Fibroblast of skin of left quadriceps (primary cell): Measurements from ENCODE around the gene COL7A1.
"Not testable (repeated sequence)": the region's sequence is repeated elsewhere in the genome, so short reads cannot be mapped to it uniquely, and the experiment has no call there.

Experiments
- DNase-seq, 2 experiments: peaks; one replicate each; pipeline ENCODE4 v3.0.0-alpha.2; 2013; ENCODE audit warnings: low read depth in 2 of 2

COL7A1 gene

DNA sequence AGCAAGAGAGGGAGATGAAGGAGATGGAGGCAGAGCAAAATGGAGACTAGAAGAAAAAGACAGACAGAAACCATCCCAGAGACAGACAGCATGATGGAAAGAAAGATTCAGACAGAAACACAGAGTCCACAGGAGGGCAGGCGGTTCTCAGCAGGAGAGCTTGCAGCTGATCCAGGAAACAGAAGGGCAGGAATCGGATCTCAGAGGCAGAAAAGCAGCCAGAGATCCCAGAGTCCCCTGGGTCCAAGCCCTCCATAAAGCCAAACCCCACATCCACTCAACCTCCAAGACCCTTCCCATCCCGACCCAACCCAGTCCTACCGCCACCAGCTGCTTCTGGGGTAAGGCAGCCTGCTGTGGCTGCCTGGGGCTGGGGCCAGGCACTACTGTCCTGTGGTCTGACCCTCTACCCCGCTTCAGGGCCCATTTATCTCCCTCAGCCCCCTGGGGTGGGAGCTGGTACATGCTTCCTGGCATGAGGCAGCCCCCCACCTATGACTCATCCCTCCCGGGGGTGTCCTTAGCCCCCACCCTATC is 31.7 kb downstream of the COL7A1 start, which contains the start of gene UCN2:
Gene UCN2, minus strand, starts transcription at position 400 of the 537 bp plus-strand sequence. CDS start 657 bp downstream, outside the sequence.
- DNase-seq = no peak

- no peak for DNase-seq
Measured at GRCh38 chr3:48562367-48563095, 32.6 kb downstream of the COL7A1 start.

GRCh38 chr3:48561045-48561736 is 33.9 kb downstream of the COL7A1 start:
- no peak for DNase-seq

DNA sequence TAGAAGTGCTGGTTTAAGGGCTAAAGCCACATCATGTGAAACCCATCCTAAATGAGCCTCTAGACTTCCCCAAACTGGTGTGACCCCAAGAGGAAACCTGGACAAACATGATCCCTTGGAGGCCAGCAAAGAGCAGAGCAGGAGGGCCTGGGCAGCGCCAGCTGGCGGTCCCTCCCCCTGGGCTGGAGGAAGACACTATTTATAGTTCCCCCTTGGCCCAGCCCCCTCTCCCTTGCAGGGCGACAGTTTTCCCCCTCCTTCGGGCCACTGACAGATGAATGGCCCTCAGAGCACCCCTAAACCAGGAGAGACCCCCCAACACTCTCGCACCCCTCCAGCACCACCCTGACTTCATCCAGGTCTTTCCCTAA is 34.5 kb downstream of the COL7A1 start:
- no peak for DNase-seq

- DNase-seq = no peak
Measured at GRCh38 chr3:48558493-48559134, 36.5 kb downstream of the COL7A1 start.

DNA sequence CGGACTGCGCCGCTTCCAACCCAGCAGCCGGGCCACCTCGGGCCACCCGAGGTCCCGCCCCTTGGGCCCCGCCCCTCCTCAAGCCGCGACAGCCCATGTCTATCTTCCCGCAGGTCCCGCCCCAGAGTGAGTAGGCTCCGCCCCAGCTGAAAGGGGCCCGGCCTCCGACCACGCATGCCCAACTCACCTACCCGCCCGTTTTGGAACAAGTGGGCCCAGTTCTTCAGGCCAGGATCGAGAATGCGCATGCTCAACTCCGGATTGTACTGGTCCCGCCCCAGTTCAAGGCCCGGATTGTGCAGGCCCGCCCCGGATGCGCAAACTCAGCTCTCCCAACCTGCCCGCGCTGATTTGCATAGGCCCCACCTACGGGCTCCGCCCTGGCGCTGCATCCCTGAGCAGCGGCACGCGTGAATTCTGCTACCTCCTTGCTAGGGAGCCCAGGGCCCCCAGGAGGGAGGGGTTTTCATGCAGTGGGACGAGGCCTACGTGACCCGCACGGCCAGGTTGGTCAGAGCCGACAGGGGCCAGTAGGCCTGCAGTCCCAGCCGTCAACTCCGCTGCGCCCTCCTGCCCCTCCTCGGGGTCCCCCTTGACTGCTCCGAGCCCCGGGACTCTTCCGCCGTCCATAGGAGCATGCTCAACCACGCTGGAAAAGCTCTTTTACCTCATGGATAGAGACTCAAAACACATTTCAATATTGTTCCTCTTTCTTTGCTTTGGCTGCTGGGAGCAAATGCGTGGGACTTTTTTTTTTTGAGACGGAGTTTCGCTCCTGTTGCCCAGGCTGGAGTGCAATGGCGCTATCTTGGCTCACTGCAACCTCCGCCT is 38.1 kb downstream of the COL7A1 start, which contains the start of gene PFKFB4:
Gene PFKFB4, minus strand, starts transcription at position 8 of the 831 bp plus-strand sequence. CDS start 26 bp downstream, outside the sequence.
- DNase-seq = peak; percentile 98

- DNase-seq = no peak
Measured at GRCh38 chr3:48555949-48556795, 39.0 kb downstream of the COL7A1 start.

DNA sequence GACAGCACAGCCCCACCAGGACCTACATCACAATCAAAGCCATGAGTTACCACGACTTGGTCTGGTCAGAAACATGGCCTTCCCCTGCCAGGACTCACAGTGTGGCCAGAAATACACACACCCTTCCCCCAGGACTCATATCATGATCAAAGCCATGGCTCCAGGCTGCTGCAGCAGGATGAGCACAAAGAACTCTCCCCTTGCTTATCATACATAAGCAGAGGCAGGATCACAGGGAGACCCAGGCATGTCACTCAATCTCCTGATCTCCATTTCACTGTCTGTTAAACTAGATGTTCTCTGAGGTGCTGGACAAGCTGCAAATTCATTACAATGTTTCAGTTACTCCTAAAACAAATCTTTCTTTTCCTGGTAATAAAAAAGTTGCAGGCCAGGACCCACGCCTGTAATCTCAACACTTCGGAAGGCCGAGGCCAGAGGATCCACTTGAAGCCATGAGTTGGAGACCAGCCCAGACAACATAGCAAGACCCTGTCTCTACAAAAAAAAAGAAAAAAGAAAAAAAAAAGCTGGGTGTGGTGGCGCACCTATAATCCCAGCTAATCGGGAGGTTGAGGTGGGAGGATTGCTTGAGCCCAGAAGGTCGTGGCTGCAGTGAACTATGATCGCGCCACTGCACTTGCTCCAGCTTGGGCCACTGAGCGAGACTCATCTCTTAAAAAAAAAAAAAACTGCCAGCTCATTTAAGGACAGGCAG is 39.7 kb downstream of the COL7A1 start:
- no peak for DNase-seq

DNA sequence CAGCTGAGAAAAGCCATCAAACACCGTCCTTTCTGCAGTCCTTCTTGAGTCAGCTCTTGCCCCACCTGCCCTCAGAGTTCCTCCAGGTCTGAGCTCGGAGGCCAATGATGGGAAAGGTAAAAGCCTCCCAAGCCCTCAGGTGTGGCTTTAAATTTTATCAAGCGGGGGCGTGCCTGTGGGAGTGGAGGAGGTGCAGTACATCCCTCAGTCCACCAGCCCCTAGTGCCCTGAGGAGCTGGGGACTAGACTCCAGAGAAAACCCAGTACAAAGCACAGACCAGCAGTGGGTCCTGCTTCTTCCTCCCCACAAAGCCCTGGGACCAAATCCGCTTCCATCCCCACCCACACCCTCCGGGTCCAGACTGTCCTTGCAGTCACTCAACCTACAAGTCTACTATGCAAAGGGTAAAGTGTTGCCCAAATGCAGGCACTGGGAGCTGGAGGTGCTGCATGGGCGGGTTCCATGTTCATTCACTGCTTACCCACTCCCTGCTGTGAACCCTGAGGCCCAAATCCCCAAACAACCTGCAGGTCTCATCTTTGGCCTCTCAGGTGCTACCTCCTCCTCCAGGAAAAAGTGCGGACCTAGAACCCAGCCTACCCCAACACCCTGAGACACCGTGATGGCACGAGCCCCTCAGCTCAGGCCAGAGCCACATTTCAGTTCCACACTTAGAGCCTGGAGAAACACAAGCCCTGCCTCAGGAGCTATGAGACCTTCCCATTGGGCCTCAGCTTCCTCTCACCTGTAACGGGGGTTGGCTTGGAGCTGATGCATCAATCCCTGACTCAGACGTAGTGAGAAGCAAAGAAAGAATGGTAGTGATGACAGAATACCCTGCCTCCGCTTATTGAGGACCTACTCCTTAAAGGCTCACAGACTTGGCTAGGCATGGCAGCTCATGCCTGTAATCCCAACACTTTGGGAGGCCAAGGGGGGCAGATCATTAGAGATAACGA is 41.0 kb downstream of the COL7A1 start:
- no peak for DNase-seq

GRCh38 chr3:48553361-48553760 is 41.8 kb downstream of the COL7A1 start:
- no peak for DNase-seq

- no peak for DNase-seq
Measured at GRCh38 chr3:48552111-48552951, 42.8 kb downstream of the COL7A1 start.

GRCh38 chr3:48551651-48552050 is 43.5 kb downstream of the COL7A1 start:
- DNase-seq = not testable (repeated sequence)

- DNase-seq = peak; percentile 37 to 40
Measured at GRCh38 chr3:48548729-48549705, 46.1 kb downstream of the COL7A1 start.

GRCh38 chr3:48548126-48548525 is 47.0 kb downstream of the COL7A1 start:
- no peak for DNase-seq

GRCh38 chr3:48546203-48546829 is 48.8 kb downstream of the COL7A1 start:
- no peak for DNase-seq

- no peak for DNase-seq
Measured at GRCh38 chr3:48544141-48544540, 51.0 kb downstream of the COL7A1 start.
